Hippocampal formation (tissue), 2 donors: ENCODE measurements around the gene IQSEC1.

ENCODE experiments used
- DNase-seq, 2 donors: peaks; one replicate each; lab custom pipeline; 2025; lab: John Stamatoyannopoulos, UW

The IQSEC1 gene

DNA sequence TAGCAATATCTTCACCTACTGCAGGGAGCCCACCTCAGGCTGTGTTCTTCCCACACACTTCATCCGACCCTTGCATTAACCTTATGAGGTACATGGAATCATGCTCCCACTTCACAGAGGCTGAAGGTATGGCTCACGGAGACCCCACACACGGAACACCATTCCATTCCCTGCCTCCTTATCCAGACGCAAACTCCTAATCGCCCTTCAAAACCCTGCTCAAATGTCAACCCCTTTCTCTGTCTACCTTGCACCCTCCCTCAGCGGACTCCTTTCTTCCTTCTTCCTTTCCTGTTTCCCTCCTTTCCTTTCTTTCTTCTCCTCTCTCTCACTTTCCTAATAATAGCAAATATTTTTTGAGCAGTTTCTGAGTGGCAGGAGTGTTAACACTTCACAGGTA, 23.8 kb downstream of the IQSEC1 start:
- no peak for DNase-seq

DNA sequence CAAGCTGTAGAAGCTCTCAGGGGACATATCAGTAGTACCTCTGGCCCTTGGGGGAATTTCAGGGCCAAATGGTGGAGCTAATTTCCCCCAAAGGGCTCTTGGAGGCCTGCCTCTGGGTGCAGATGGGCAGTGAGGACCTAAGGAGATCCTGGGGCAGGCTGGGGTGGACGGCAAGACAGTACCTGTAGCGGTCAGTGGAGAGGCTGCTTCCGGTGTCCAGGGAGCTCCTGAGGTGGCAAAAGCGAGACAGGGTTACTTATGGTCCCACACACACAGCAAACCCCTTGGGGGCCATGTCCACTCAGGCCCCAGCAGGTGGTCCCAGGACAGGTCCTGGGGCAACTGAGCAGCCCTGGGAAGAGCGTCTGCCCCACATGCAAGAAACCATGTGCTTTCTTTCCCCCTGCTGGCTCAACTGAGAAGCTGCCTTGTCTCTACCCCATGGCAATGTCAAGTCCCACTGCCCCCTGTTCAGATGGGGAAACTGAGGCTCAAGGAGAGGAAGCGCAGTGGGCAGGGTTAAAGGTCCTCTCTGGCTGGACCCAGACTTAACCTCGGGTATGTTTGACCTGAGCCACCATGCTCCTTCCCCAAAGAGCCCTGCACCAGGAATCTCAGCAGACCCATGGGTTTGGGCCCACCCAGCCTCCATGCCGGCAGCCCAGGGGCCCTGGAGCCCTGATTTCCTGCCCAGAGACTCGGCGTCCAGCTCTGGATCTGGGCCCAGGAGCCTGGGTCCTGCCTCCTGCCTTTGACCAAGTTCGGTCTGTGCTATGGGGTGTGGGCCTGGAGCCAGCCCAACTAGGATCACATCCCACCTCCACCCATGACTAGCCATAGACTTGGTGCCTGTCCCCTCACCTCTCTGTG, 25.7 kb downstream of the IQSEC1 start:
- no peak for DNase-seq

DNA sequence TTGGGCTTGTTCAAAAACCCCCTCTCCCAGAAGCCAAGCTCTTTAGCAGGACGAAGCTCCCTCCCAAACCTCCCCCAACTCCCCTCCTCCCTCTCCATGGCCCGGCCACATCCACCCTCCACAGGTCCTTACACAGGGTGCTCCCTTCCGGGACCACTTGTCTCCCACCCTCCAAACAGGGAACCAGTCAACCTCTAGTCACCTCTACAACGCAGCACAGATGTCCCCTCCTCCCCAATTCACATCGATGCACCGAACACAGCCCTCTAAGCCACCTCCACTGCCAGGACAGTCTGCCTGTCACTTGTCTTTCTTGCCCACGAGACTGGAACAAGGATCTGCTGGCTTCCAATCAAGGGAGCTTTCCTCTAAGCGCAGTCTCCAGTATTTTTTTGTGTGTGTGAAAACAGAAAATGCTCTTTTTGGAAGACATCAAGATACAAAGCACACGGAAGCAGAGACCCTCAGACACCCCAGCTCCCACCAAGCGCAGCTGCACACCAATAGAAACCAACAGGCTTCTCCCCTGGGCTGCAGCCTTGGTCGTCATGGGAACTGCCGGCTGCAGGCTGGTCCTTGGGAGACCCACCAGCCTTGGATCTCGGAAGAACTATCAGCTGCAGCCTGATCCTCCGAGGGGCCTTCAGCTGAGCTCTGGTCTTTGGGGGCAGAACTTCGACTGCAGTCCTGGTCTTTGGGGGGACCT, 26.5 kb downstream of the IQSEC1 start:
- no peak for DNase-seq

DNA sequence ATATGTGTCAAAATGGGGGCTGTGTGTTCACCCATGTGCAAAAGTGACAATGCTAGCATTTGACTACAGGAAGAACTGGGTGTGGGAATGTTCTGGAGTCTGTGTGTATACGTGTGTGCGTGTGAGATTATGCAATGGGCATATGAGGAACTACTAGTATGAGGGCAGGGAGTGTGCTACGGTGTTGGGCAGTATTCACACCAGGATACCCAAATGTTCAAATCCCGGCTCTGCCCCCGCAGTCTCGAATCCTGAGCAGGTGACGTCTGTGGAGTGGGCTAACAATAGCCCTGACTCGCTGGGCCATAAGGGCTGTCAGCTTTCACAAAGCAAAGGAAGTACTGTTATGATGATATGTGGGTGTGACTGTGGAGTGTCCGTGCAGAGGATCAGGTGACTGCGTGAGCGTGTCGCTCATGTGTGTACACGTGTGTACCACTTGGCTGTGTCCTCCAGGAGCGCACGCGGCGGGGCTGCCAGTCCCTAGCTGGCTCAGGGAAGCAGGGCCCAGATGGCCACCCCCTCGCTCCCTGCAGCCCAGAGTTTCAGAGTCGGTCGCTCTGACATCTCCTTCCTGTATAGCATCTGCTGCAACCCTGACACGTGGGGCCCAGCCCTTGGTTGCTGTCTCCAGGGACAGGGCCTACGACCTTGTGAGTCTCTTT, 27.2 kb downstream of the IQSEC1 start:
- DNase-seq: no peak

DNA sequence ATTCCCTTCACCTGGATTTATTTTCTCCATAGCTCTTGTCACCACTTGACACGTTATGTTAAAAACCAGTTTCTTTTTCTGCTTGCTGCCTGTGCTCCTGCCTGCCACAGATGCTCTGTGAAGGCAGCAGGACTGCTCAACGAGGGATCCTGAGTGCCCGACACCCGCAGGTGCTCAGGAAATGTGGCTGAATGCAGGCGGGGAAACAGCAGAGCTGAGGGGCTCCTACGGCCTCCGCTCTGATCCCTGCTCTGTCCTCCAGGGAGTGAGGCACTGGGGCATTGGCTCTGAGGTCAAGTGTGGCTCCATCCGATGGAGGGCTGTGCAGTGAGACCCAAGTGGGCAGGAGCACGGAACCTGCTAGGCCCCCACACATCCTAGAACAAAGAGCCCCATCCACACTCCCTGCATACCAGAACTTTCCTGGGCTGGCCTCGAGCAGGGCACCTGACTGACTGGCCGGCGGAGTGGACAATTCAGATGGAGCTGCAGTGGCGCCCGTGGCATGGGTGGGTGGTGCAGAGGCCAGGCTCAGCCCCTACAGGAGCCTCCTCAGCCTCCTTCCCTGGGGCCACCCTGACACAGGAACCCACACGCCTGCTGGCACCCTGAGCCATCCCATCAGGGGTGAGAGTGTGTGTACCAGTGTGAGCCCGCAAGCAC, 27.9 kb downstream of the IQSEC1 start:
- DNase-seq: no peak

DNA sequence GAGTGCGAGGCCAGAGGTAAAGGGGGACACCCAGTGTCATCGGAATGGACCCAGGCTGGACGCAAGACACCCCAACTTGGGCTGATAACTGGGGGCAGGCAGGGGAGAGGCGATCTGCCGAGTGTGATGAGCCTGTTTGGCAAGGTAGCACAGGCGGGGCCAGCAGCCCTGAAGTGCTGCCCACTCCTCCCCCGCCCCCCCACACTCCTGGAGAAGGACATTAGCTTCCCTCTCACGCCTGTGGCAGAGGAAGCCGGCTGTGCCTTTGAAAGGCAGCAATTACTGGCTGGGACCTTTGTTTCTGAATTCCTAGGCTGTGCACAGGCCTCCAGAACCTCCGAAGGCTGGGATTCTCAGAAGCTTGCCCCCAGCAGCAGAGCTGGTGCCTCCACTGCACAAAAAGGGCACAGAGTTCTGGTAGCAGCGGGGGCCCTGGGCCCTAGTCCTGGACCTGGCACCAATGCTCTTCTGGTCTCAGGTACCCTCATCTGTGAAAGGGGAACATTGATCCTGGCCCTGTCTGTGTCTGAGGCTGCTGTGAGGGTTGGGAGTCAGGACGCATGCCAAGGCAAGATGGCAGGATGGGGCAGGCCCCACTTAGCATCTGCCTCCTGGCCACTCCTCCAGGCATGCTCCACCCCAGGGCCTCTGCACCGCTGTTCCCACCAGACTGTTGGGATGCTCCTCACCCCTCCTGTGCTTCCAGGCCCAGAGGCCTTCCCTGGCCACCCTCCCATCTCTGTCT, 28.6 kb downstream of the IQSEC1 start:
- peak in 1 of 2 donors; percentile 58 for DNase-seq

DNA sequence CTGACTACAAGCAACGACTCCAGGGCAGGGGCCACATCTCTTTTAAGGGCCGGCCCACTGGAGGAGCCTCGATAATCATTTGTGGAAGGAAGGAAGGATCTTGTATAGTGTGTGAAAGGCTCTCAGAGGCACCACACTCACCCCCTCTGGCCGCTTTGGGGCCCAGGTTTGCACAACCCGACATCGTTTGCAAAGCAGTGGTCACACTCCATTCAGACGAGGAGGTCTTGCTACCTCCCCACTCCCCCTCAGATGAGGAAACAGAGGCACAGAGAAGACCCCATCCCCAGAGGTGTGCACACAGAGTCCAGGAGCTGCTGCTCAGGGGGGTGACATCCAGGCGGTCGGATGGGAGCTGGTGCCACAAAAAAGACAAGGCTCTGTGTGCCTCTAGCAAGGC, 29.6 kb downstream of the IQSEC1 start:
- no peak for DNase-seq

DNA sequence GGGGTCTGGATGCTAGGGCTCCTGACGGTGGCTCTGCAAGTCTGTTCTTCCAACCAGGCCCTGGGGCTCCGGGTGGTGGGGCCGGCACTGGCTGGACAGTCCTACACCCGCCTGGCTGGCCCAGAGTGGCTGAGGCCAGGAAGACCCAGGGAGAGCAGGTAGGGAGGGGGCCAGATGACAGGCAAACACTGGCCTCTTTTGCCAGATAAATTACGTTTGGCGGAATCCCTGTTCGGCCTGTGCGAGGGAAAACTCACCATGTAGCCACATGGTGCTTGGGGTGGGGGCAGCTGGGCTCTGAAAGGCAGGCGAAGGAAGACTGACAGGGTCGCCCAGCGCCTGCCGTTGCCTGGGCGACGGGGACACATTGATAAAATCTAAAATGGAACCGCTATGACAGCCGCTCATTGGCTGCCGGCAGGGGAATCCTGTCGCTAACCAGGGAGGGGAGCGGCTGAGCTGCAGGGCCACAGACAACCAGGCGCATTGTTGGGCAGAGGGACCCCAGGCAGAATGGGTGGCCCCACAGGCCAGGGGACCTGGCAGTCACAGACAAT, 30.4 kb downstream of the IQSEC1 start:
- no peak for DNase-seq

DNA sequence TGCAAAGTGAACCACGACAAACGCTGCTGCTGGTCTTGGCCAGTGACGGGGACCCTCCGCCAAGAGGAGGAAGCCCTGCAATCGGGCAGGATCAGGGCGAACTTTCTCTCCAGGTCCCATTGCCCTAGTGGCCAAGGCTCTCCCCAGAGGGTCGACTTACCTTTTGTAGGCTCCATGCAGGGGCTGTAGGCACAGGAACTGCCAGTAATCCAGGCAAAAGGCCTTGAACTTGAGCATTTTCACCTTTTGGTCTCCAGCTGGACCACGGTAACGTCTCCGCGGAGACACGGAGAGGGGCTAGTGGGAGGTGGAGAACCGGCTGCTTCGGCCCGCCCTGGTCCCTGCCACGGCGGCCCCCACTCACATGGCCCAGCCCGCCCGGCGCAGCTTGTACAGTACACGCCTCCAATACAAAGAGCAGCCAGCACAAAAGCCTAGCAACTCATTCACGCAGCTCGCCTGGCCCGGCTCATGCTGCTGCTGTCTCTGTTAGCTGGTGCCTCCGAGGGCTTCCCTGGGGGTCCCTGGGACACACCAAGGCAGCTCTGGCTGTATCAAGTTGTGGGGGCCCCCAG, 31.0 kb downstream of the IQSEC1 start:
- DNase-seq: peak; percentile 34 to 44

DNA sequence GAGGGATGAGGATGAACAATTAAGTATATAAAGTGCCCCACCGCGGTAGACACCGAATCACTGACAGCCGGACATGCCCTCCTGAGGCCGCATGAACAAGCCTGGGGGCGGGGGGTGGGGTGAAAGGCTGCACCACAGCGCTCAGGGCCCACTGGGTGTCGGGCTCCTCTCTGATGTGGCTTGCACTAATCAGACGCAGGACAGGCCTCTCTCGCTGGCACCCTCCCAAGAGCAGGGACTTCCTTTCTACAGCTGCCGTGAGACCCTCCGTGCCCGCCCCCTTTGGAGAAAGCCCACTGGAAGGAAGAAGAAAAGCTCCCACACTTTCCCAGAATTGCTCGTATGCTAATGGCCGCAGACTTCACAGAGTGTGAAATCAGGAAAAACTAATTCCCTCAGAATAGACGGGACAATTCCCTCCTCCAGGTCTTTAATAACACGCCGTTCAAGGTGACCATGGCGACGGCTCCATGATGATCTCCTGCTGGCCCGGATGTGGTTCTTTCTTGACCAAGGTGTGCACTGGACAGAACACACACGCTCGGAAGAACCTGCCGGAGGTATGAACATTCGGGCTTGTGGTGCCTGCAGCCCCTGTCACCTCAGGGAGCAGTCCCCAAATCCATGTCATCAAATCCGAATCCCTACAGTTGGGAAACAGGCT, 32.0 kb downstream of the IQSEC1 start:
- DNase-seq: no peak

DNA sequence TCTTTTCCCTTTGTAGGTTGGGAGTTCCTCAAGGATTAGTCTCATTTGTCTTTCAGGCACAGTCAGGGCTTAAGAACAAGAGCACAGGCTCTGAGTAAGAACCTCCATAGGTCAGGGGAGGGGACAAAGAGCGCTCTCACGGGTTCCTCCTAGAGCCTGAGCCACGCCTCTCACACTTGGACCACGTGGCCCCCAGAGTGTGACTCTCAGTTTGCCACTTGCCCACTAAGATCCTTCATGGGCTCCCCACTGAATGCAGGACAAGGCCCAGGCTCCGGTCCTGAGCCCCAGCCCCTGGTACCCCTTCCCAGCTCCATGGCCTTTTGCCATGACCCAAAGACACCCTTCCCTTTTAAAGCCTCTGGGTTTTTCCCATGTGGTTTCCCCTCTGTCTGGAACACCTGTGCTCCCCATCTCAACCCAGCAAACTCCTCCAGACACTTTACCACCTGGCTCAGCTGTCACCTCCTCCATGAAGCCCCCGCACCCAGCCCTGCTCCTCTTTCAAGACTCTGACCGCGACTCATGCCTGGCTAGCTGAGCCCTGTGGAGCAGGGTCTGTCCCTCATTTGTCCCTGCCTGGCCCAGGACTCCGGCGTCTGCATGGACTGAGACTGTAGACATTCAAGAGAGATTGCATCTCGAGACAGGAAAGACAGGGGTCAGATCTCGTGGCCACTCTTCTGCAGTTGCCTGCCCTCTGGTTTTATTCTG, 32.7 kb downstream of the IQSEC1 start:
- no peak for DNase-seq

DNA sequence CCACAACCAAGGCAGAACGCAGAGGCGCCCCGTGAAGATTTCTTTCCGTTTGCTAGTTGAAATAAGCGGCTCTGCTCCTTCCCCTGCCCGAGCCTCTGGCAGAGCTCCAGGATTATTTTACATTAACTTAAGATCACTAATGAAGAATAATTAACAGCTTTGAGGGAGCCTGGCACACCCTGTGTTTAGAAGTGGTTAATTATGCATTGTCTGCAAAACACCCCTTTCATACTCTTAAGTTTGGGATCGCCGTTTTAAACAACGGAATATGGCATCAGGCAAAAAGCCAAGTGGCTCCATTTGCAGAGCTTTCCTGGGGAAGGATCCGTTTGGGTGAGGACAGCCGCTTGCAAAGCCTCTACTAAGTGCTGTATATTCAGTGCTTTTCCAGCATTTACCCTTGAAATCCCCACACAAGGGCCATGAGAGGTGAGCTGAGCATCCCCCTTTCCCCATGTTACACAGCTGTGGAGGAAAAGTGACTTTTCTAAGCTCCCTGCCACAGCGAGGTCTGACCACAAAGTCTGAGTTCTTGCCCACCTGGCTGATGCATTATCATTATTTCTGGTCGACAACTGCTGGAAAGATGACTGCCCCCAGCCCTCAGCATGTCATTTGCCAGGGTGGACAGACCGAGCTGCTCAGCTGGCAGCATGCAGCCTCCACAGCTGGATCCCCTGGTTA, 33.9 kb downstream of the IQSEC1 start:
- DNase-seq: no peak

DNA sequence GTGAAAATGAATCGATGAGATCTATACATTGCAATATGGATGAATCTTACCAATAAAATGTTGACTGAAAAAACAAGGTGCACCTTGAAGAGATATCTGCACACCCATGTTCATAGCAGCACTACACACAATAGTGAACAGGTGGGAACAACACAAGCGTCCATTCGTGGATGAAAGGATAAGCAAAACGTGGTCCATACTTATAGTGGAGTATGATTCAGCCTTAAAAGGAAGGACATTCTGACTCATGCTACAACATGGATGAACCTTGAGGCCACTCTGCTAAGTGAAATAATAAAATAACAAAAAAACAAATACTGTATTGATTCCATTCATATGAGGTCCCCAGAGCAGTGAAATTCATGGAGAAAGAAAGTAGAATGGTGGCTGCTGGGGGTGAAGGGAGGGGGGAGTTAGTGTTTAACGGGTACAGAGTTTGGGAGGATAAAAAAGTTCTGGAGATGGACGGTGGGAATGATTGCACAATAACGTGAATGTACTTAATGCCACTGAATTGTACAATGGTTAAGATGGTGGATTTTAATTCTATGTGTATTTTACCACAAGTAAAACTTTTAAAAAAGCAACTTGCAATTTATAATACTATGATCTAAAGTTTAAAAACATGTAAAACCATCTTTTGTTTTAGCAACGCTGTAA, 35.6 kb downstream of the IQSEC1 start:
- no peak for DNase-seq

DNA sequence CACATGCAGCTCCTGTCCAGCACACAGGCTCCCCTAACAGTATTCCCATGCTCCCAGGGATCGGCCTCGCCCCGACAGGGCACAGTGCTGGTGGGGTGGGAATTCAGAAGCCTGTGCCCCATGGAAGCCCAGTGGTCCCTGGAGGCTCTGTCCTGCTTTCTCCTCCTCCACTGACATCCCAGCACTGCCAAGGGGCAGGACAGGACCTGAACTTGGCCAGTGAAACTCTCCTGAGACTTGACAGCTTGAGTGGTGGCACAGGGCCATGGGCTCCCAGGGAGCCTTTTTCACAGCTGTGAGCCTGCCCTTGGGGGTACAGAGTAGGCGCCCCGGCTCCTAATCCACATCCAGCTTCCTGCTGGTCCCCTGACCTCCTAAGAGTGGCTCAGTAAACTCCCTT, 38.4 kb downstream of the IQSEC1 start:
- DNase-seq: no peak

DNA sequence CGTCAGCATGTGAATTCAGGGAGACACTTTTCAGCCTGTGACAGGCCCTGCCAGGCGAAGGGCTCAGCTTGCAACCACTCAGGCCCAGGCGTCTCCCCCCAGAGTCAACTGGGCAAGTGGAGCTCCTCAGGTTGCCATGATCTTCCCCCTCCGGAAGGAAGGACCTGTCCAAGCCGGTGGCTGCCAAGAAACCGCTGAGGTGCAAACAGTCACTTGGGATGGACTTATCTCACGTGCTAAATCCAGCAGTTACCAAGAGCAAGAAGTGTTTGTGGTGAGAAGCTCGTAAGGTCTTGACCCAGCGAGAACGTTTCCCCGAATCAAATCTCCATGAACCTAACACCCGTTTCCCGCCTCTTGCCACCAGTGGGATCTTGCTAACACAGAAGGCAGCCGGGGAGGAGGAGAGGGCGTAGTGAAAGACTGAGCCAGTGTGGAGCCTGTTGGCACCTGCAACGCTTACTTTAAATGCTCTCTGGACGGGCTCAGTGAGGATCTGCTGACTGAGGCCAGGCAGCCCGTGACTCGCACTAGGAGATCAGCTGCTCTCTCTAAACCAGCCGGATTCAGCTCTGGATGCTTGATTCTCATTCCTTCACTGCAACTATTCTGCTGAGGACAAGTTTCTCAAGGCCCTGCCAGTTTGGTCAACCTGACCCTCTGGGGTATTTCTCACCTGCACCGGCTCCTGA, 39.0 kb downstream of the IQSEC1 start:
- no peak for DNase-seq

DNA sequence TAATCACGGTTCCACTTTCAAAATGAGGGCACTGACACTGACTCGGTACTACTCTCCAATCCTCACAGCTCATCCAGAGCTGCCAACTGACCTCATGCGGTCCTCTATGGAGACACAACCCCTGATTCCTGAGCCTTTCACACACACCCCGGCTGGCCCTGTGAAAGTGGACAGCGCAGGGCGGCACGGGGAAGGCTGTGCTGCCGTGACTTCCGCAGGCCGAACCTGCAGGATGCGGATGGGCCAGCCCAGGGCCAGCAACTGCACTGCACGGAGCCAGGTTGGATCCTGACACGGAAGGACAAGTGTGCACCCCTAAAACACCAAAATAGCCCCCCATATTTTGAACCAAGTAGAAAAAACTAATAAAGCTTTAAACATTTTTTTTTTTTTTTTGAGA, 41.0 kb downstream of the IQSEC1 start:
- no peak for DNase-seq

DNA sequence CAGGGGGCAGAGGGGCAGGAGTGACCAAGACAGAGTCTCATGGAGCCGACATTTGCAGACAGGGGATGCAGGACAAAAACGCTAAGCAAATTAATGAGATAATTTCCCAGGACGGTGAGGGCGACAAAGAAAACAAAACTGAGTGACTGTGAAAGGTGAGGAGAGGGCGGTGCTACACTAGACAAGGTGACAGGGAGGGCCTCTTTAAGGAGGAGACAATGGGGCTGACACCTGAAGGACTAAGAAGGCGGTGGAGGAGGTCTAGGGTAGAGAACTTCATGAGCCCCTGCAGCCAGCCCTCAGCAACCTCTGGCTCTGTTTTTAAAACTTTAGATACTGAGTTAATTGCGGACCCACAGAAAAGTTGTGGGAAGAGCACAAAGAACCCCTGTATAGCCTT, 41.6 kb downstream of the IQSEC1 start:
- no peak for DNase-seq

DNA sequence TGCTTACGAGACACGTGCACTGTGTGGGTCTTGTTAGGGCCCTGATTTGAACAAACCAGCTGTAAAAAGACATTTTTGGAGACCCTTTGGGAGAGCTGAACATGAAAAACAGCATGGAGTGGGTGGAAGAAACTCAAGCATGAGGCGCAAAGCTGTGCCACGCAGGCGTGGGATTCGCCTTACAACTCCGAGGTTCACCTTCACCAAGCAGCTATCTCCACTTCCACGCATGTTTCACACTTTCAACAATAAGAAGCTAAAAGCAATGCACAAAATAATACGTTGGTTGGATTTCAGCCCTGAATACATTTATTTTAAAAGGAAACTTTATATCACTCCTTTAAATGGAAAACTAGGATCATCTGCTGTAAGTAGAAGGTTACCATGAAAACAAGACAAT, 42.5 kb downstream of the IQSEC1 start:
- no peak for DNase-seq
